GM19452 (cell line): ENCODE measurements around the gene APP.

ENCODE experiments used
- ATAC-seq: cut with Tn5 transposase; IDR thresholded peaks from one replicate; pipeline ENCODE4 v1.9.1; 2021; ENCODE audit not compliant: unreplicated experiment

The APP gene

GRCh38 chr21:25838809-25839208 is 331.8 kb downstream of the APP start:
- no peak for ATAC-seq

GRCh38 chr21:25837533-25838265 is 332.9 kb downstream of the APP start:
- ATAC-seq = no peak

- no peak for ATAC-seq
Measured at GRCh38 chr21:25836396-25836795, 334.2 kb downstream of the APP start.

GRCh38 chr21:25834381-25834780 is 336.2 kb downstream of the APP start:
- ATAC-seq = no peak

- no peak for ATAC-seq
Measured at GRCh38 chr21:25831300-25831960, 339.1 kb downstream of the APP start.
